Measurements from ENCODE around the gene FBLN2.
A peak's percentile ranks its signal among the peaks of the same experiment; 100 is the strongest.

Gene FBLN2

GRCh38 chr3:13533885-13534301 lies 15.0 kb upstream of the FBLN2 start:
- DNase-seq, result no peak

GRCh38 chr3:13535526-13535875 lies 13.4 kb upstream of the FBLN2 start:
- no peak for DNase-seq

GRCh38 chr3:13535905-13536304 lies 13.0 kb upstream of the FBLN2 start:
- DNase-seq, result no peak

GRCh38 chr3:13536432-13536831 lies 12.5 kb upstream of the FBLN2 start:
- DNase-seq, result no peak

- no peak for DNase-seq
Measured at GRCh38 chr3:13536832-13537231, 12.1 kb upstream of the FBLN2 start.

GRCh38 chr3:13537244-13537908 lies 11.5 kb upstream of the FBLN2 start:
- DNase-seq, result no peak

GRCh38 chr3:13537909-13538296 lies 11.0 kb upstream of the FBLN2 start:
- no peak for DNase-seq

- DNase-seq, result no peak
Measured at GRCh38 chr3:13538520-13539291, 10.2 kb upstream of the FBLN2 start.

GRCh38 chr3:13539292-13539638 lies 9.7 kb upstream of the FBLN2 start:
- DNase-seq, result no peak

GRCh38 chr3:13539671-13540070 lies 9.3 kb upstream of the FBLN2 start:
- DNase-seq, result no peak

GRCh38 chr3:13540297-13540995 lies 8.5 kb upstream of the FBLN2 start:
- DNase-seq, result no peak

GRCh38 chr3:13541691-13542090 lies 7.2 kb upstream of the FBLN2 start:
- DNase-seq, result no peak

GRCh38 chr3:13542142-13542541 lies 6.8 kb upstream of the FBLN2 start:
- no peak for DNase-seq

- DNase-seq, result no peak
Measured at GRCh38 chr3:13543253-13543652, 5.7 kb upstream of the FBLN2 start.

GRCh38 chr3:13544293-13544831 lies 4.6 kb upstream of the FBLN2 start:
- DNase-seq, result peak; percentile 39

GRCh38 chr3:13544951-13545651 lies 3.8 kb upstream of the FBLN2 start:
- no peak for DNase-seq

GRCh38 chr3:13545952-13546454 lies 2.9 kb upstream of the FBLN2 start:
- no peak for DNase-seq

- no peak for DNase-seq
Measured at GRCh38 chr3:13546667-13547171, 2.2 kb upstream of the FBLN2 start.

- DNase-seq, result no peak
Measured at GRCh38 chr3:13547591-13548371, 1.1 kb upstream of the FBLN2 start.

- peak; percentile 2 for DNase-seq
Measured at GRCh38 chr3:13549623-13550422, 898 bp downstream of the FBLN2 start.

- DNase-seq, result no peak
Measured at GRCh38 chr3:13550423-13550690, 1.4 kb downstream of the FBLN2 start.
